Activated T-cell treated with anti-CD3 and anti-CD28 coated beads for 1 hour (primary cell): Measurements from ENCODE around the gene RABL6.
"Not testable (repeated sequence)": the region's sequence is repeated elsewhere in the genome, so short reads cannot be mapped to it uniquely, and the experiment has no call there.

ENCODE experiments used
- DNase-seq: peaks from one replicate; pipeline ENCODE4 v3.0.0-alpha.2; 2020; ENCODE audit warnings: low read depth

Gene RABL6

GRCh38 chr9:136882109-136882946 lies 74.6 kb downstream of the RABL6 start:
- peak; percentile 85 for DNase-seq

GRCh38 chr9:136882947-136883283 lies 75.2 kb downstream of the RABL6 start:
- DNase-seq, result not testable (repeated sequence)

- not testable (repeated sequence) for DNase-seq
Measured at GRCh38 chr9:136883670-136884069, 75.9 kb downstream of the RABL6 start.

GRCh38 chr9:136885950-136886578 lies 78.3 kb downstream of the RABL6 start, which contains the start of gene TRAF2:
Gene TRAF2, plus strand, starts transcription at chr9:136886516. Its CDS starts 12,225 bp downstream, at chr9:136898741.
- peak; percentile 93 for DNase-seq

GRCh38 chr9:136886610-136887597 lies 79.2 kb downstream of the RABL6 start:
- no peak for DNase-seq

- no peak for DNase-seq
Measured at GRCh38 chr9:136888454-136888853, 80.7 kb downstream of the RABL6 start.

GRCh38 chr9:136889858-136890257 lies 82.1 kb downstream of the RABL6 start:
- DNase-seq, result no peak

GRCh38 chr9:136890661-136891060 lies 82.9 kb downstream of the RABL6 start:
- DNase-seq, result no peak
